ENCODE measurements around the gene PRKACB.

The PRKACB gene

DNA sequence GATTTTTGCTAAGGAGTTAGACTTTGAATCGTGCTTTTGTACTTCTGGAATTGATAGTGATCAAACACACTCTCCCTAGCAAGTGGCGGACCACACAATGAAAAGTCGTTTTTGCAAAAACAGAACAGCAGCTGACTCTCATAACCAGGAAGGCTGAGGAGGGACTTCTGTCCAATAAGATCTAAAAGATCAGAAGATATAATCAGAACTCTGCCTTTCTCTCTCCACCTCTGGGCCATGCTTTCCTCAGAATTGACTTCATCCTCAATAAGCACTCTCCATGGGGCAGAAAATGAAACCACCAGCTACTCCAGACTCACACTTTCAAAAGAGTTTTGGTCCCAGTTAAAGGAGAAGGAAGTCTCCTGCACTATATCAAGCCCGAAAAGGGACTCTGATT is 102.1 kb downstream of the PRKACB start:
- no peak overlapping the region for H3K4me3 ChIP-seq (ENCODE audit: low read depth, low read length)
- TF ChIP-seq, protein P1, sequence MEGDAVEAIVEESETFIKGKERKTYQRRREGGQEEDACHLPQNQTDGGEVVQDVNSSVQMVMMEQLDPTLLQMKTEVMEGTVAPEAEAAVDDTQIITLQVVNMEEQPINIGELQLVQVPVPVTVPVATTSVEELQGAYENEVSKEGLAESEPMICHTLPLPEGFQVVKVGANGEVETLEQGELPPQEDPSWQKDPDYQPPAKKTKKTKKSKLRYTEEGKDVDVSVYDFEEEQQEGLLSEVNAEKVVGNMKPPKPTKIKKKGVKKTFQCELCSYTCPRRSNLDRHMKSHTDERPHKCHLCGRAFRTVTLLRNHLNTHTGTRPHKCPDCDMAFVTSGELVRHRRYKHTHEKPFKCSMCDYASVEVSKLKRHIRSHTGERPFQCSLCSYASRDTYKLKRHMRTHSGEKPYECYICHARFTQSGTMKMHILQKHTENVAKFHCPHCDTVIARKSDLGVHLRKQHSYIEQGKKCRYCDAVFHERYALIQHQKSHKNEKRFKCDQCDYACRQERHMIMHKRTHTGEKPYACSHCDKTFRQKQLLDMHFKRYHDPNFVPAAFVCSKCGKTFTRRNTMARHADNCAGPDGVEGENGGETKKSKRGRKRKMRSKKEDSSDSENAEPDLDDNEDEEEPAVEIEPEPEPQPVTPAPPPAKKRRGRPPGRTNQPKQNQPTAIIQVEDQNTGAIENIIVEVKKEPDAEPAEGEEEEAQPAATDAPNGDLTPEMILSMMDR (IDR thresholded peaks at IDR 0.05; ENCODE audit: low read depth, low read length) = no peak

DNA sequence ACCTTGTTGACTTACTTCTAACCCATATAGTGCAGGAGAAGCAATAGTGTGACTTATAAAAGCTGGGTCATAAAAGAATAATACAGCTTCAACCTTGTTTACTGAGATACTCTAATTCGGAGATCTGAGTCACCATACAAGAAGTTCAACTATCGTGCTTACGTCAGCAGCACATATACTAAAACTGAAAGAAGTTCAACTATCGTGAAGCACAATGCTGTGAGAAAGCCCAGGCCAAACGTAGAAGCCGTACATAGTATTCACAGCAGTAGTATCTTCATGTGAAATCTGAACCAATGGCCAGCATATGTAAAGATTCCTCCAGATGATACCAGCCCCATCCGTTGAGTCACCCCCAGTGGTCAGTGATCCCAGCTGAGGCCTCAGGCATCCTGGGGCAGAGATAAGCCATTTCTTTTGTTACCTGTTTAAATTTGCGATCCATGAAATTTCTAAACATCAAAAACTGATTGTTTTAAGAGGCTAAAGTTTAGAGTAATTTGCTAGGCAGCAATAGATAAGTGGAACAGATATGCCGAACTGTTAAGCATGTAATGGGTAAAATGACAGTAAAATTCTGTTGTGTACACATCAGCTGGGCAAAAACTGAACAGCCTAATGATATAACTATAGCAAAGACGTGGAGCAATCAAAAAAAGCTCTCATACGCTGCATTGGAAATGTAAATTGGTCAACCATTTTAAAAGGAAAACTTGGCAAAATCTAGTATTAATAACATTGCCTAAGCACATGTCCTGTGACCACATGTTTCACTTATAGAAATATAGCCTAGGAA is 103.6 kb downstream of the PRKACB start:
- H3K4me3 ChIP-seq (ENCODE audit: low read depth, low read length) = peak overlapping the region; percentile 25
- TF ChIP-seq, protein P1 (IDR thresholded peaks at IDR 0.05; ENCODE audit: low read depth, low read length) = no peak

DNA sequence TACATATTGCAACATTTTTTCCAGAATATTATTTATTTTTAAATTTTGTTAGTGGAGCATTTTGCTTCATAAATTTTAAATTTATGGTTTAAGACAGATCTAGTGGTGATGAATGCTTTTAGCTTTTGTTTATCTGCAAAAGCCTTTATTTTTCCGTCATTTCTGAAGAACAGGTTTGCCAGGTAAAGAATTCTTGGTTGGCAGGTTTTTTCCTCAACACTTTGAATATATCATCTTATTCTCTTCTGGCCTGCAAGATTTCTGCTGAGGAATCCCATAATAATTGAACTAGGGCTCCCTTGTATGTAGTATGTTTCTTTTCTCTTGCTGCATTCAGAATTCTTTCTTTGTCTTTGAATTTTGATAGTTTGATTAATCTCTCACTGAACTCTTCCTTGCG is 106.6 kb downstream of the PRKACB start:
- H3K4me3 ChIP-seq (ENCODE audit: low read depth, low read length) = no peak overlapping the region
- TF ChIP-seq, protein P1 (IDR thresholded peaks at IDR 0.05; ENCODE audit: low read depth, low read length) = no peak

DNA sequence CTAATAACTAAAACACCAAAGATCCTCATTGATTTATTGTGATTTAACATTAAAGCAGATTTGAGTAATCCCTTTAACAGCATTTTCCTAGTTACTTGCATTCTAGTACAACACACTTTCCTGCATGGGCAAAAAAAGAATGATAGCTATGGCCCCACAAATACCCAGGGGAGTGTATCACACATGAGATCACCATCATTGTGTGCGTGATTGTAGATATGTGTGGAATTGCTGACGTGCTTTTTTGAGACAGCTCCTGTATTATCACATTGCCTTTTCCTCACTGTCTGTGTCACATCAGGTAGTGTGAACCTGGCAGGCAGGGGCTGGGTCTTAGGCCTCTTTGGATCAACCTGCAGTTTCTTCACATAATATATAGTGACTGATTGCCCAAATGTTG is 109.0 kb downstream of the PRKACB start:
- H3K4me3 ChIP-seq (ENCODE audit: low read depth, low read length) = no peak overlapping the region
- TF ChIP-seq, protein P1 (IDR thresholded peaks at IDR 0.05; ENCODE audit: low read depth, low read length) = no peak

DNA sequence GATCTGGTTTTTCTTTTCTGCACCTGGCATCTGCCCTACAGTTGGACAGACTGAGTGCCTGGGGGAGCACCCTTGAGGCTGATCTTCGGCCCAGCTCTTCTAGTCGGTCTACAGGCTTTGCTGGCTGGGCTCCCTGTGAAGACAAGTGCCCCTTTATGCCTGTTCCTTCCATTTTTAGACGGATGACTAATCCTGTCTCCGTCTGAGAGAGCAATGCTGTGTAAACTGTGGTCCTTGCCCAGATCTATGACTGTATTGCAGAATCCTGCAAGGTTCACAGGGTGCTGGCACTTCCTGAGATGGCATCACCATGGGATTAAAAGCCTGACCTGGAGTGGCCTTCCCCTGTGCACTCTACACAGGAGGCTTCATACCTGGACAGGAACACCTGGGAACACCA is 109.8 kb downstream of the PRKACB start:
- H3K4me3 ChIP-seq (ENCODE audit: low read depth, low read length) = no peak overlapping the region

DNA sequence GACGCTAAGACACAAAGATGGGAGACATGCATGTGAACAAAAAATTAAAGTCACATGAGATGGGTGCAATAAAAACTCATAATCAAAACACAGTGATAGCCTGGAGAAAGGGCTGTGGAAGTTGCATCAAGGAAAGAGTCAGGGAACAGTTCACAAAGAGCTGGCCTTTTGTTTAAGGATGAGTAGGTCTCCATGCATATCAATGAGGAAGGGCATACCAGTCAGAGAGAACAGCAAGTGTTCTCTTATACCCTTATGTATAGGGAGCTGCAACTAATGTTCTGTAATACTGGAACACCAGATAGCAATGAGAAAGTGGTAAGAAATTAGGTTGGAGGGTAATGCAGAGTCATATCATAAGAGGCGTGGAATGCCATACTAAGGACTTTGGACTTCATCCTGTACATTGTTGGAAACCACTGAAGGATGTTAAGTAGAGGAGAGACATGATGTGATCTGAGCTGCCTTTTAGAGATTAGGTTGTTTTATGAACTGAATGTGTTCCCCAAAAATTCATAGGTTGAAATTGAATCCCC is 110.7 kb downstream of the PRKACB start:
- no peak overlapping the region for H3K4me3 ChIP-seq (ENCODE audit: low read depth, low read length)
- TF ChIP-seq, protein P1 (IDR thresholded peaks at IDR 0.05; ENCODE audit: low read depth, low read length) = no peak

More for the DNA sequence above, 109.8 kb downstream of the PRKACB start:
- TF ChIP-seq, protein P1 (IDR thresholded peaks at IDR 0.05; ENCODE audit: low read depth, low read length) = no peak

DNA sequence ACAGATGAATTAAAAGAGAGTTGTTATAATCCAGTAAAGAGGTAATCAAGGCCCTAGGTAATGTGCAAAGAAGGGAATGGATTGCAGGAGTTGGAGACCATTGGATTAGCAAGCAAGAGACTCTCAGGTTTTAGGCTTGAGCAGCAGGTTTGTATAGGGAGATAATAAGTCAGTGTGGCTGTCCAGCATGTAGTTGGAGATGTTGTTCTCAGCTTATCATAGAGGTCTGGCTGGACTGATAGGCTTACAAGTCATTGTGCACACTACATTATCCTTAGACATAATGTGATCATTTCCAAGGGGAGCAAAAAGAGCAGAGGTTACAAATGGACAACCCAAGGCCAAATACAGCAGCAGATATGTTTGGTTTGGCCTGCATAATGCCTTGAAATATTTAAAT is 111.5 kb downstream of the PRKACB start:
- no peak overlapping the region for H3K4me3 ChIP-seq (ENCODE audit: low read depth, low read length)
- TF ChIP-seq, protein P1 (IDR thresholded peaks at IDR 0.05; ENCODE audit: low read depth, low read length) = no peak
